Measurements from ENCODE around the gene ZCCHC24.

Gene ZCCHC24

DNA sequence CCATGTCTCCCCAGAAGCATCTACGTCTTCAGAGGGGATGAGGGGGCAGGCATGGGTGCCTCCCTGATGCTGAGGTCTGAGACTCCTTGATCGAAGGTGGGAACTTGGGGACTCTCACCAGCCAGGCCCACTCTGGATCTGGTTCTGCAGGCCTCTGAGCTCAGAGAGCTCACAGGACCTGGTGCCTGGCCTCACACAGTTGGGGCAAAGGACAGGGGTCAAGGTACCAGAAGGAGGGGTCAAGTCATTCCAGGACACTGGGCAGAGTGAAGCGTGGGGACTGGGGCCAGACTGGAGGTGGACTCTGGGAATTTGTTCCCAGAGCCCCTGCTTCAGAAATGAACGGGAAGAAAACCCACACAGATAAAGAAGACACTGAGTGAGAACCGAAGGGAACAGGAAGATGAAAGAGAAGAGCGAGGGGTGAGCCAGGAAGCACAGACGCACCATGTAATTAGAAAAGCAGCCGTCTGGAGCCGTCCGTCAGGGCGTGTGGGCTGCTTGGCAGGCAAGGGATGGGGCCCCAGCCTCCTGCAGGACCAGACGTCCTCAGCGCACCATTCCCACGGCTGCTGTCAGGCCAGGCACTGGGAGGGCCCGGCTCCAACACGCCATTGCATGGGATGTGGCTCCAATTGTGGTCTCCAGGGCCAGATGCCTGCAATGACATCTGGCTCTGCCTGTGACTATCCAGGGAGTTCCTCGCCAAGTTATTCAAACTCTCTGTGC is 47.7 kb downstream of the ZCCHC24 start:
- no peak overlapping the region for H3K27ac ChIP-seq (ENCODE audit: low read depth, low read length)
- no peaks in the 10 kb centered on the region for H3K79me1 ChIP-seq (ENCODE audit: low read length)
- no peak overlapping the region for H3K9ac ChIP-seq (ENCODE audit: low read length)
- no peaks in the 10 kb centered on the region for H3K79me2 ChIP-seq (ENCODE audit: control insufficient read depth, insufficient read depth, low read length)
- no peaks in the 10 kb centered on the region for H3K36me3 ChIP-seq (ENCODE audit: control insufficient read depth, insufficient read depth, low read length)
- peaks cover 7% of the 10 kb centered on the region for H3K4me1 ChIP-seq (ENCODE audit: control insufficient read depth, low read depth, low read length)
- H2BK120ac ChIP-seq (ENCODE audit: low read depth, low read length) = no peak overlapping the region
- WGBS (ENCODE audit: extremely low coverage, insufficient coverage, low lambda C conversion rate) = no CpG with 5 or more reads among the region's 17 CpGs
- H3K4ac ChIP-seq (ENCODE audit: low read depth, low read length) = no peak overlapping the region
- no peaks in the 10 kb centered on the region for H3K27me3 ChIP-seq (ENCODE audit: insufficient read depth, low read length, poor library complexity)
- H4K5ac ChIP-seq (ENCODE audit: low read length) = no peak overlapping the region
- no peak overlapping the region for H3K4me2 ChIP-seq (ENCODE audit: low read length)
- DNase-seq = no peak
- no peak overlapping the region for H3K23ac ChIP-seq (ENCODE audit: low read length)
- no peak overlapping the region for H2AK5ac ChIP-seq (ENCODE audit: low read length)
- H4K8ac ChIP-seq (ENCODE audit: low read depth, low read length) = no peak overlapping the region
- no peak overlapping the region for H3K4me3 ChIP-seq (ENCODE audit: low read length)
- H2BK15ac ChIP-seq (replicated peaks; ENCODE audit: low read depth) = no peak overlapping the region
- H2BK5ac ChIP-seq (ENCODE audit: low read length) = no peak overlapping the region
- no peak overlapping the region for H3K56ac ChIP-seq (ENCODE audit: low read length)
- no peak overlapping the region for H3K18ac ChIP-seq (ENCODE audit: low read length)

DNA sequence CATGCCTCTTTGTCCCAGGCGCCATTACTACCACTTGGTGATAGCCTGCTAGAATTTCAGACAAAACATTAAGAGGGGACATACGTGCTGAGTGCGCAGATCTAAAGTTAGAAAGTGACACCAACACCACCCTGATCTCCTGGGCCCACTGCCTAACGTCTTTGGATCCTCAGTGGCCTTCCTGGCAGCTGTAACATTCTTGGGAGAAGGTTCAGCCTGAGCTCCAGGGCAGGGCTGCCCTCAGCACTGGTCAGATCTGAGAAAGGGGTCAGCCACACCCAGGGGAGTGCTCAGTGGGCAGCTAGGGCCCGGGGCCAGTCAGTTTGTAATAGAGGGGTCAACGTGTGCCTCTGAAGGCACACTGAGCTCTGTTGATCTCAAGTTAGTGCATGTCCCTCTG is 48.4 kb downstream of the ZCCHC24 start:
- no peak overlapping the region for H3K4me2 ChIP-seq (ENCODE audit: low read length)
- no peak overlapping the region for H2BK5ac ChIP-seq (ENCODE audit: low read length)
- no peak overlapping the region for H3K23ac ChIP-seq (ENCODE audit: low read length)
- H3K4ac ChIP-seq (ENCODE audit: low read depth, low read length) = no peak overlapping the region
- no peak for DNase-seq
- H3K4me1 ChIP-seq (ENCODE audit: control insufficient read depth, low read depth, low read length) = peaks cover 7% of the 10 kb centered on the region
- no peaks in the 10 kb centered on the region for H3K27me3 ChIP-seq (ENCODE audit: insufficient read depth, low read length, poor library complexity)
- no peak overlapping the region for H3K18ac ChIP-seq (ENCODE audit: low read length)
- no peak overlapping the region for H4K8ac ChIP-seq (ENCODE audit: low read depth, low read length)
- H3K27ac ChIP-seq (ENCODE audit: low read depth, low read length) = no peak overlapping the region
- H2AK5ac ChIP-seq (ENCODE audit: low read length) = no peak overlapping the region
- H2BK120ac ChIP-seq (ENCODE audit: low read depth, low read length) = no peak overlapping the region
- no CpG with 5 or more reads among the region's 6 CpGs for WGBS (ENCODE audit: extremely low coverage, insufficient coverage, low lambda C conversion rate)
- no peaks in the 10 kb centered on the region for H3K79me2 ChIP-seq (ENCODE audit: control insufficient read depth, insufficient read depth, low read length)
- no peak overlapping the region for H4K5ac ChIP-seq (ENCODE audit: low read length)
- H3K36me3 ChIP-seq (ENCODE audit: control insufficient read depth, insufficient read depth, low read length) = no peaks in the 10 kb centered on the region
- no peak overlapping the region for H3K4me3 ChIP-seq (ENCODE audit: low read length)
- no peak overlapping the region for H3K9ac ChIP-seq (ENCODE audit: low read length)
- H3K79me1 ChIP-seq (ENCODE audit: low read length) = no peaks in the 10 kb centered on the region
- H2BK15ac ChIP-seq (replicated peaks; ENCODE audit: low read depth) = no peak overlapping the region
- H3K56ac ChIP-seq (ENCODE audit: low read length) = no peak overlapping the region

DNA sequence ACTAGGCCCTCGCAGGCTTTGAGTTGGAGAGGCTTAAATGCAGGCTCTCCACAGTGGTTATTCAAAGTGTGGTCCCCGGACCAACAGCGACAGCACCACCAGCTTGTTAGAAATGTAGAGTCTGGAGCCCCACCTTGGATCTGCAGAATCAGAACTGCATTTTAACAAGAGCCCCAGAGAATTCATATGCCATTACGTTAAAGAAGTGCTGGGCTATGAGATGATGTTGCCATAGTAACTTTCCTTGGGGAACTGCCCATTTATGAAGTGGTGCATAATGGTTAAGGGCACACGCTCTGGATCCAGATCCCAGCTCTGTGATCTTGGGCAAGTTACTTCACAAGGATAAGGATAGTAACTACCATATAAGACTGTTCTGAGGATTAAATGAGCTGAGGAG is 48.9 kb downstream of the ZCCHC24 start:
- Histone ChIP-seq H3K23ac (ENCODE audit: low read length) (no peak overlapping the region), H2AK5ac (ENCODE audit: low read length) (no peak overlapping the region), H2BK120ac (ENCODE audit: low read depth, low read length) (no peak overlapping the region), H3K36me3 (ENCODE audit: control insufficient read depth, insufficient read depth, low read length) (no peaks in the 10 kb centered on the region), H3K4me2 (ENCODE audit: low read length) (no peak overlapping the region), H3K18ac (ENCODE audit: low read length) (no peak overlapping the region), H4K5ac (ENCODE audit: low read length) (no peak overlapping the region), H4K8ac (ENCODE audit: low read depth, low read length) (no peak overlapping the region), H3K9ac (ENCODE audit: low read length) (no peak overlapping the region), H3K56ac (ENCODE audit: low read length) (no peak overlapping the region), H2BK5ac (ENCODE audit: low read length) (no peak overlapping the region), H3K79me1 (ENCODE audit: low read length) (no peaks in the 10 kb centered on the region), H3K4me3 (ENCODE audit: low read length) (no peak overlapping the region), H3K4me1 (ENCODE audit: control insufficient read depth, low read depth, low read length) (peaks cover 7% of the 10 kb centered on the region), H3K79me2 (ENCODE audit: control insufficient read depth, insufficient read depth, low read length) (no peaks in the 10 kb centered on the region), H3K4ac (ENCODE audit: low read depth, low read length) (no peak overlapping the region), H3K27me3 (ENCODE audit: insufficient read depth, low read length, poor library complexity) (no peaks in the 10 kb centered on the region), H3K27ac (ENCODE audit: low read depth, low read length) (no peak overlapping the region), H2BK15ac (replicated peaks; ENCODE audit: low read depth) (no peak overlapping the region)
- no peak for DNase-seq
- no CpG with 5 or more reads among the region's 5 CpGs for WGBS (ENCODE audit: extremely low coverage, insufficient coverage, low lambda C conversion rate)

DNA sequence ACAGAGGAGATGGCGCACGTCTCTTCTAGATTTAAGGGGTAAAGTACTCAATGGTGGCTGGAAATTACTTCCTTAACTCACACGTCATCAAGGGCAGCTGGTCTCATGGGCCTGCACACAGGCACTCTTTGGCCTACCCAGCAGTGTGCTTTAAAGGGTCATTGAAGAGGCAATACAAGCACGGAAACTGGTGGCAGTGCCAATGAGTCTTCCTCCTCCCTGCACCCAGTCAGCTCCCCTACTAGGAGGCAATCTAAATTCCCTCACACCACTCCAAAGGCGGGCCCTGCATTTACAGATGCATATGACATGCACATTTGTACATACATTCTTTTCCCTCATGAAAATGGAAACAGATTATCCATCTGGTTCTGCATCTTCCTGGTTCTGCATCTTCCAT is 50.8 kb downstream of the ZCCHC24 start:
- H3K4ac ChIP-seq (ENCODE audit: low read depth, low read length) = no peak overlapping the region

DNA sequence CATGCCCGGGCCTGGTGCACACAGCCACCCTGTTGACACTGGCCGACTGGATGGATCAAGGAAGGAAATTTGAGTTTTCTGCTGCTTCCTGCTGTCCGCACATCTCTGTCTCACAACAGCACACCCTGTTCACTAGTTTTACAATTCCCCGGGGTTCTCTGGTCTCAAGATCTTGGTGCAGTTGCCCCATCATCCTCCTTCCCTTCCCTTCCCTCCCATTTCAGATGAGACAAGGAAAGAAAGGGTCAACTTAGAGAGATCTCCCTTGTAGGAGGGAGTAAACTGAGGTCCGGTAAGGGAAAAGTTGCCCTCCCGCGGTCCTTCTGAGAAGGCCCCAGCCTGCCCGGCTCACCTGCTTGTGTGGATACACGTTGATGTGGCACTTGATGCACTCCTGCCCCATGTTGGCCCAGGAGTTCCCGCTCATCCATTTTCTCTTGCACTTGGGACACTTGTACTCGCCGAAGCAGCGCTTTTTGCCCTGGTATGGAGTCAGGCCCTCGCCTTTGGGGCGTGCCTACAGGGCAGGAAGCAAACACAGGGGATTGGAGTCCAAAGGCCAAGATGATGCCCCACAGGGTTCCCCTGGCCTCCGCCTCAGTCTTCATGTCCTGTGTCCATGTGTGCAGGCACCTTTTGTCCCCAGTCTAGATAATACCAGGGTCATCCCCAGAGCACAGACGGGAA is 51.4 kb downstream of the ZCCHC24 start:
- Histone ChIP-seq H3K36me3 (ENCODE audit: control insufficient read depth, insufficient read depth, low read length) (no peaks in the 10 kb centered on the region), H3K9ac (ENCODE audit: low read length) (no peak overlapping the region), H3K4me1 (ENCODE audit: control insufficient read depth, low read depth, low read length) (peaks cover 1% of the 10 kb centered on the region), H3K18ac (ENCODE audit: low read length) (no peak overlapping the region), H3K79me2 (ENCODE audit: control insufficient read depth, insufficient read depth, low read length) (no peaks in the 10 kb centered on the region), H4K5ac (ENCODE audit: low read length) (no peak overlapping the region), H3K79me1 (ENCODE audit: low read length) (no peaks in the 10 kb centered on the region), H2BK5ac (ENCODE audit: low read length) (no peak overlapping the region), H2BK120ac (ENCODE audit: low read depth, low read length) (no peak overlapping the region), H3K4ac (ENCODE audit: low read depth, low read length) (no peak overlapping the region), H3K27me3 (ENCODE audit: insufficient read depth, low read length, poor library complexity) (no peaks in the 10 kb centered on the region), H2BK15ac (replicated peaks; ENCODE audit: low read depth) (no peak overlapping the region), H4K8ac (ENCODE audit: low read depth, low read length) (no peak overlapping the region), H3K27ac (ENCODE audit: low read depth, low read length) (no peak overlapping the region), H2AK5ac (ENCODE audit: low read length) (no peak overlapping the region), H3K56ac (ENCODE audit: low read length) (no peak overlapping the region), H3K4me2 (ENCODE audit: low read length) (no peak overlapping the region), H3K4me3 (ENCODE audit: low read length) (no peak overlapping the region), H3K23ac (ENCODE audit: low read length) (no peak overlapping the region)
- no peak for DNase-seq
- WGBS (ENCODE audit: extremely low coverage, insufficient coverage, low lambda C conversion rate) = no CpG with 5 or more reads among the region's 17 CpGs

More for the DNA sequence above, 50.8 kb downstream of the ZCCHC24 start:
- H3K18ac ChIP-seq (ENCODE audit: low read length) = no peak overlapping the region
- H2BK5ac ChIP-seq (ENCODE audit: low read length) = no peak overlapping the region
- no peak overlapping the region for H3K23ac ChIP-seq (ENCODE audit: low read length)
- H3K4me2 ChIP-seq (ENCODE audit: low read length) = no peak overlapping the region
- no peaks in the 10 kb centered on the region for H3K27me3 ChIP-seq (ENCODE audit: insufficient read depth, low read length, poor library complexity)
- DNase-seq = no peak
- peaks cover 5% of the 10 kb centered on the region for H3K4me1 ChIP-seq (ENCODE audit: control insufficient read depth, low read depth, low read length)
- no peak overlapping the region for H3K4me3 ChIP-seq (ENCODE audit: low read length)
- no peak overlapping the region for H4K8ac ChIP-seq (ENCODE audit: low read depth, low read length)
- no peak overlapping the region for H3K27ac ChIP-seq (ENCODE audit: low read depth, low read length)
- no peak overlapping the region for H2BK15ac ChIP-seq (replicated peaks; ENCODE audit: low read depth)
- H2AK5ac ChIP-seq (ENCODE audit: low read length) = no peak overlapping the region
- H4K5ac ChIP-seq (ENCODE audit: low read length) = no peak overlapping the region
- no CpG with 5 or more reads among the region's 5 CpGs for WGBS (ENCODE audit: extremely low coverage, insufficient coverage, low lambda C conversion rate)
- no peaks in the 10 kb centered on the region for H3K79me1 ChIP-seq (ENCODE audit: low read length)
- no peak overlapping the region for H3K9ac ChIP-seq (ENCODE audit: low read length)
- H2BK120ac ChIP-seq (ENCODE audit: low read depth, low read length) = no peak overlapping the region
- H3K79me2 ChIP-seq (ENCODE audit: control insufficient read depth, insufficient read depth, low read length) = no peaks in the 10 kb centered on the region
- H3K36me3 ChIP-seq (ENCODE audit: control insufficient read depth, insufficient read depth, low read length) = no peaks in the 10 kb centered on the region
- no peak overlapping the region for H3K56ac ChIP-seq (ENCODE audit: low read length)

Data from mesendoderm (in vitro differentiated cells).